HG03097 (cell line): ENCODE results near the gene TEF.
"Not testable (repeated sequence)": the region's sequence is repeated elsewhere in the genome, so short reads cannot be mapped to it uniquely, and the experiment has no call there.

Source experiments
- ATAC-seq: cut with Tn5 transposase; IDR thresholded peaks from one replicate; pipeline ENCODE4 v1.9.1; 2021; ENCODE audit not compliant: unreplicated experiment, low FRiP score

Gene TEF

DNA sequence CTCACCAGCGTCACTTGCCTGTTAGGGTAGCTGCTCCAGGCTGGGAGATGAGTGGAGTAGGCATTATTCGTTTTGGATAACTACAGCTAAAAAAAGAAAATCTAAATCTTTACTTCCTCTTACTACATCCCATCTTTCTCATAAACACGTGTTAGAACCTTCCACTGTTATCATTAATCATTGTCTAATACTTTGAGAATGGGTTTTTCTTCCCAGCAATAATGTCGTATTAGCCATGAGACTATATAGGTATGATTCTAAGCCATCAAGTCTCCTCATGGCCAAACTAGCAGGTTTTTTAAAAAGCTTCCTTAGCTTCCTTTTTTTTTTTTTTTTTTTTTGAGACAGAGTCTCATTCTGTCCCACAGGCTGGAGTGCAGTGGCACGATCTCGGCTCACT lies 3.9 kb upstream of the TEF start:
- ATAC-seq, result no peak

DNA sequence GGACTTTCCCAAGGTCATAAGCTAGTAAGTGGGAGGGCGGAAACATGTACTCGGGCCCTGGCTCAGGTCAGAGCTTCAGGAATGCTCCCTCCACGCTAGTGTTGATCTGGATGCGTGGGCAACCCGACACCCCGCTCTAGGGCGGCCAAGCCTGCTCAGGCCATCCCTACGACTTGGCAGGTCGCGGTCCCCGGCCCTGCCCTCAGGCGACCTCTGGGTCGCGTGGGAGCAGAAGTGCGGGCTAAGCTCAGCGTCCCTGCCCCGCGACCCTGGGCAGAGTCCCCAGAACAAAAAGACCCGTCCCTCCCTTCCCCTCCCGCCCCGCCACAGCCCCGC lies 781 bp upstream of the TEF start:
- ATAC-seq, result peak; percentile 13

DNA sequence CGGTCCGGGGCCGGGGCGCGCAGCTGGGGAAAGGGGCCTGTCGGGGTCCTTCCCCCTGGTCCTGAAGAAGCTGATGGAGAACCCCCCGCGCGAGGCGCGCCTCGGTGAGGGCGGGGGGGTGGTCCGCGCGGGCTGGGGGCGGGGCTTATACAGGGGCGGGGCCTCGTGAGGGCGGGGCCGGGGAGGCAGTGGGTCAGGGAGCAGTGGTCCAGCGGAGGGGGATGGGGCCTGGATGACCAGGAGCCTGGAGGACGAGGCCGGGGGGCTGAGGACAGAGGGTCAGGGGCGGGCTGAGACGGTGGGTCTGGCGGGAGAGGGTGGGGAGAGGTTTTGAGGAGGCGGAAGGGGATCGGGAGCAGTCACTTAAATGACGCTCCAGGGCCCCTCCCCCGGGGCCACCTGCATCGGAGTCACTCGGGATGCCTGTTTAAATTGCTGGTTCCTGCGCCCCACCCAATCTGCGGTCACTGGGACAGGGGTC lies 396 bp downstream of the TEF start:
- peak; percentile 17 for ATAC-seq

DNA sequence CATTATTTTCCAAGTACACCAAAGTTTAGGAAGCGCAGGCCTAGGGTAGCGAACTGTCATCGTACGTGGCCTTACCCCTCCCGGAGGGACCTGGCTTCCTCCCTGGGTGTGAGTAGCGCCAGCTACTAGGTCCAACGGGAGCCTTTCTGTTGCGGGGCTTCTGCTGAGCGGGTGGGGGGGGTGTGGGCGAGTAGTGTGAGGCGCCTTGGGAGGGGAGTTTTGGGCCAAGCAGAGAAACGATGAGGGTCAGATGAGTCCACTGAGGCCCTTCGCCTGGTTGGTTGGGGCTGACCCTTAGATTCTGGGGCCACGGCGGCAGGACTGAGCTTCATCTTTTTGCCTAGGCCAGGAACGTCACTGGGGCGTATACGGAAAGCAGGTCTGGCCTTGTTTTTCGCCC lies 868 bp downstream of the TEF start:
- no peak for ATAC-seq

DNA sequence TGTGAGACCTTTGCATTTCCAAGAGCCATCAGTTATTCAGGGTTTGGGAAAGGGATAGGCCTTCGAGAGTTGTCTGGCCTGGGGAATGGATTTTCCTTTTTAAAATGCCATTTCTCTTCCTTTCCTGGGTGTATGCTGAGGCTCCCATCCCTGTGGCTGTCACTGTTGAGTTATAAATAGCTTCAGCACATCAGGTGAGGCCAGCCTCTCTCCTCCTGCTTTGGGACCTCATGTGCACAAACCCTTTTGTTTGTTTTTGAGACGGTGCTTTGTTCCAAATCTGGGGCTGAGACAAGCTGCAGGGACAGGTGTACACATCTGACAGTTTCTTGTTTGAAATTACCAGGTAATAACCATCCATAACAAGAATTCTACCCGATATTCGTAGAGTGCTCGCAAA lies 1.3 kb downstream of the TEF start:
- ATAC-seq, result no peak

DNA sequence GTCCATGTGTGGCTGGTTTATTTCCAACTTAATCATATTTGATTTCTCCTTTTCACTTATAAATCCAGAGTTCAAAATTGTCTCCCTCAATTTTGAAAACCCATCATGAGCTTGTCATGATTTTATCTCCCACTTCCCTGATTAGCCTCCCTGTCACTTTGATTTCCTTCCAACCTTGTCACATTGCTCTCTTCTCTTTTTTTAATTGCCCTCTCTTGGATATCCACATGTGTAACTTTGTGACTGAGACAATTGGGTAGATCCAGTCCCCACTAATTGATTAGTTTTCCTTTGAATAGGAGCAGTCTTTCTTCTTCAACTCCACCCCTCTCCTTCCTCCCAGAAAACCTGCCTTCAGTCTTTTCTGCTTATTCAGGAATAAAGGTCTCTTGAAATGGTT lies 2.4 kb downstream of the TEF start:
- no peak for ATAC-seq

DNA sequence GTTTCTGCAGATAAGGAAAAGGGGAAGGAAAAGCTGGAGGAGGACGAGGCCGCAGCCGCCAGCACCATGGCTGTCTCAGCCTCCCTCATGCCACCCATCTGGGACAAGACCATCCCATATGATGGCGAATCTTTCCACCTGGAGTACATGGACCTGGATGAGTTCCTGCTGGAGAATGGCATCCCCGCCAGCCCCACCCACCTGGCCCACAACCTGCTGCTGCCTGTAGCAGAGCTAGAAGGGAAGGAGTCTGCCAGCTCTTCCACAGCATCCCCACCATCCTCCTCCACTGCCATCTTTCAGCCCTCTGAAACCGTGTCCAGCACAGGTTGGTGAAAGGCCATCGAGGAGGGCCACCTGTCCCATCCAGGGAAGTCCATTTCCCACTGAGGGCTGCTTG lies 5.6 kb downstream of the TEF start:
- ATAC-seq, result no peak

DNA sequence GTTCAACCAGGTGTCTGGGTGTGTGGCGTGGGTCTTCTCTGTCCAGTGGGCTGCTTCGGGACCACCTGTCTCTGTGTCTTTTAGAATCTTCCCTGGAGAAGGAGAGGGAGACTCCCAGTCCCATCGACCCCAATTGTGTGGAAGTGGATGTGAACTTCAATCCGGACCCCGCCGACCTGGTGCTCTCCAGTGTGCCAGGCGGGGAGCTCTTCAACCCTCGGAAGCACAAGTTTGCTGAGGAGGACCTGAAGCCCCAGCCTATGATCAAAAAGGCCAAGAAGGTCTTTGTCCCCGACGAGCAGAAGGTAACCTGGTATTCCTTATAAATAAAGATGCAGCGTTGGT lies 12.2 kb downstream of the TEF start:
- ATAC-seq, result no peak

DNA sequence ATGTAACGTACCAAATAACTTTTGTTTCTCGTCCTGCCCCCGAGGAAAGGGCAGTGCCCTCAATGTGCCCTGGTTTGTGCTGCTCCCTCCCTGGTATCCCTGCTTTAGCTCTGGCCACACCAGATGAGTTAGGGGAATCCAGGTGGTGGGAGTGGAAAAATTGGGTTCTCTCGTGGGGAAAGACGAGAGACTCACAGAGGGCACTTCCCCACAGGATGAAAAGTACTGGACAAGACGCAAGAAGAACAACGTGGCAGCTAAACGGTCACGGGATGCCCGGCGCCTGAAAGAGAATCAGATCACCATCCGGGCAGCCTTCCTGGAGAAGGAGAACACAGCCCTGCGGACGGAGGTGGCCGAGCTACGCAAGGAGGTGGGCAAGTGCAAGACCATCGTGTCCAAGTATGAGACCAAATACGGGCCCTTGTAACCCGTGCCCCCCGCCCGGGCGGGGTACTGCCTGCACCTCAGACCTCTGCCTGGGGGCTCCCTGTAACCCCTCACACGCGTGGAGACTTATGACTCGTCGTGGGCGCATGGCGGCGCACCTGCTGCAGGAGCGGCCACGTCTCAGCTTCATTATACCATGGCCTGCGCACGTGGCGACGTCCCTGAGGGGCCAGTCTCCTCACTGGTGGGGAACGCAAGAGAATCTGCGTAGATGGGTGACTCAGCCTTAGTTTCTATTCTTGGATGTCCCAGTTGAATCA lies 13.9 kb downstream of the TEF start:
- no peak for ATAC-seq

DNA sequence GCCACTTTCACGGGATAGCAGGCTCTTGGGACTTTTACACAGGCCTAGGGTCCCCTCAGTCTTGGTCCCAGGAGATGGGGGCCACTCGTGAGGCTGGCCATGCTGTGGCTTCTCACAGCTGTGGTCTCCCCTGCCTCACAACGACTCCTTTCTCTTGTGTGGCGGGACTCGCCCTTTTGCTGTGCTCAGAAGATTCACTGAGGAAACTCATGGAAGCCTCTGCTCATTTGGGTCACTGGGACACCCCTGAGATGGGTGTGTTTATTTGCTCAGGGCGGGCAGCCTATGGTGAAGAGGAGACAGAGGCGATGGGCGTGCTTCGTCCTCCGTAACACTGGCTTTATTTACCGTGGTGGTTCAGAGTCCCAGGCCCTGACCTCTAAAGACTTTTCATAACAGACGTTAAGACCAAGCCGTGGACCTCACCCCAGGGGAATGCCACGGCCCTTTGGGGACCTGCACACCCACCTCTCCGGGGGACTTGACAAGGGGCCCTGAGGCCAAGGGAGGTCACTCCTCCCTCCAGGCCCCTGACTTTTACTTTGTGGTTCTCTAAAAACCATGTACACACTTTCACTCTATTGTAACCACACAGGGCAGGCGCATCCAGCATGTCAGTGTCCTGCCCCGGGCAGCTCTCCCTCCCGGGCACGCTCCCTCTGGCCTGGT lies 15.5 kb downstream of the TEF start:
- no peak for ATAC-seq

DNA sequence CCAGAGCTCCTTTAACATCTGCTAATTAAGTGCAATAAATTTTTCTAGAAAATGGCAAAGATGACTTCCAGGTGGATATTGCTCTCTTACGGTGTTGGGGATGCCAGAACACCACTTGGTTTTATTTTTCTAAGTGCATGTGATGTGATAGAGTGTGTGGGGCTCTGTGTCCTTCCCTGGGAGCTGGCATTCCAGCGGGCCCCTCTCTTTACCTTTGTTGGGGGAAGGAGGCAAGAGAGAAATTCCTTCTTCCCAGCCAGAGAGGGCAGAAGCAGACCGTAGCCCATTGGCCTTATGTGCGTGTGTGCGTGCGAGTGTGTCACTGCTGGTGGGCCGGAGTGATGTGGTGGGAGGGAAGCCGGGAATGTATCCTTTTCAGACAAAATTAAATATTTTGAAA lies 17.2 kb downstream of the TEF start:
- no peak for ATAC-seq

DNA sequence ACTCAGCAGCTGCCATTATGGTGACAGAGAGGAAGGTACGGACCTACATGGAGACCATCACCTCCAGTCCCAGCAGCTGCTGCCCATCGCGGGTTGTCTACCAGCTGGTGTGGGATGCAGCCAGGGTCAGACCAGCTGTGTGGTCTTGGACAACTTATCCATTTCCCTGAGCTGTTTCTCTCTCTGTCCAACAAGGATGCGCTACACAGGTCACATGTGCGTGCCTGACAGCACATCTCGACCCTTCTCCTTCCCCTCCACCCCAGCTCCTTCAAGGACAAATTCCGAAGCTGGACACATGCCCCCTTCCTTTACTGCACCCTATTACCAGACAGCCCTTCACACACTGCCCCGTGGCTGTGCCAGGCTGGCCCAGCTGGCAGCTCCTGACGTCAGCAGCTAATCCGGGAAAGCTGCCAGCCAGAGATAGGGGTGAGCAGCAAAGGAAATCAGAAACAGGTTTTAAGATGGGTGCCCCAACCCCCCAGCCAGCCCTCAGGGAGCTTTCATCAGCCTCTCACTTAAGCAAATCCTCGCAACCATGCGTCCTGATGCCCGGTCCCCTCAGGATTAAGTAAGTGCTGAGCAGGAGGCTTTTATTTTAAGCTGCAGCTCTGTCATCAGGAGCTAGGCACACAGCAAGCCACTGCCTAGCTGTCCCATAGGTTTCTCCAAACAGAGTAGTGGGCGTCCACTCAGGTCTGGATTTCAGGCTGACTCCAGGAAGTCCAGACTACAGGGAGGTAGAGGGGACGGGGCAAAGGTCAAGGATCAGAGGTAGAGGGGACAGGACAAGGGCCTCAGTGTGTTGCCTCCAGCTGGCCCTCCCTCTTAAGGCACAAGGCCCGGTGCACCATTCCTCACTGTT lies 20.3 kb downstream of the TEF start:
- ATAC-seq, result no peak

DNA sequence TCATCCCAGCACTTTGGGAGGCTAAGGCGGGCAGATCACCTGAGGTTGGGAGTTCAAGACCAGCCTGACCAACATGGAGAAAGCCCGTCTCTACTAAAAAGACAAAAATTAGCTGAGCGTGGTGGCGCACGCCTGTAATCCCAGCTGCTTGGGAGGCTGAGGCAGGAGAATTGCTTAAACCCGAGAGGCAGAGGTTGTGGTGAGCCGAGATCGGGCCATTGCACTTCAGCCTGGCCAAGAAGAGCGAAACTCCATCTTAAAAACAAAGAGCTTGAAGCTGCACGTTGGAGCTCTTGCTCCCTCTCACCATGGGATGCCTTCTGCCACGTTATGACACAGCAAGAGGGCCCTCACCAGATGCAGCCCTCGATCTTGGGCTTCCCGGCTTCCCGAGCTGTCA lies 21.1 kb downstream of the TEF start:
- not testable (repeated sequence) for ATAC-seq

DNA sequence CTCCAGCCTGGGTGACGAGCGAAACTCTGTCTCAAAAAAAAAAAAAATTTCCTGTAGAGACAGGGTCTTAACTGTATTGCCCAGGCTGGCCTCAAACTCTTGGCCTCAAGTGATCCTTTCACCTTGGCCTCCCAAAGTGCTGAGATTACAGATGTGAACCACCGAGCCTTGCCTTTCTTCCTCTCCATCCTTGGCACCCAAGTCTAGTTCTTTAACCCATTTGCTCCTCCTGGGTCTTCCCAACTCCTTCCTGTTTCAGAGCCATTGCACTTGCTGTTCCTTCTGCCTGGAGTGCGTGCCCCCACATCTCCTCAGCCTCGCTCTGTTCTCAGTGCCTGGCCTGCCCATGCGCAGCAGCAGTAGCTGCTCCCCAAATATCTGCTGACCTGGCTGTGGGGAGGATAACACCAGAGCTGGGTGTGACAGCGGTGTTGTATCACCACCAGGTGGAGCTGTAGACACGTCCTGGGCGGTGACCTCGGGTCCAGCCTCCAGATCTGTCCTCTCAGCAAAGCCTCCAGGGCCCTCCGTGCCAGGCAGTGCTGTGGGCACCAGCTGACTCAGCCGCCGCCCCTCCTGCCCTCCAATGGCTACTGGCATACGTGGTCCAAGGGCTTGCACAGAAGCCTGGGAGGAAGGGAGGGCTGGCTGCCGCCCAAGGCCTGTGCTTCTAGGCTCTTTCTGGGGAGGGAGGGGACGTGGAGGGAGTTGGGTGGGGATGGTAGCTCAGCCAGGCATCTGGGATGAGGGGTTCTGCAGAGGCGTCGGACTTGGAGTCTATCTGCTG lies 22.0 kb downstream of the TEF start:
- peak; percentile 70 for ATAC-seq

DNA sequence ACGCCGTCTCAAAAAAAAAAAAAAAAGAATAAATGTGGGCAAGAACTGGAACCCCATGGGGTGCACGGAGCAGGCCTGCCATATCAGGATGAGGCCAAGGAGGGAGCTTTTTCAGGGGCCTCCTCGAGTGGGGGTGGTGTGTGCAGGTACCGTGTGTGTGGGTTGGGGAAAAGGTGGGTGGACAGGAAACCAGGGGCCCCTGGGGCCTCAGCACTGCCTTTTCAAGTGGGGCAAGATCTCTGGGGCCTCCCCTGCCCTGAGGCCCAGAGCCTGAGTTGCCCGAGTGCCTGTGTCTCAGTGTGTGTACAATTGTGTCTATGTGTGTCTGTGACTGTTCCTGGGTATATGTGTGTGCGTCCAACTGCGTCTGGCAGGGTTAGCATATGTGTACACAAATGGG lies 23.8 kb downstream of the TEF start:
- ATAC-seq, result no peak

DNA sequence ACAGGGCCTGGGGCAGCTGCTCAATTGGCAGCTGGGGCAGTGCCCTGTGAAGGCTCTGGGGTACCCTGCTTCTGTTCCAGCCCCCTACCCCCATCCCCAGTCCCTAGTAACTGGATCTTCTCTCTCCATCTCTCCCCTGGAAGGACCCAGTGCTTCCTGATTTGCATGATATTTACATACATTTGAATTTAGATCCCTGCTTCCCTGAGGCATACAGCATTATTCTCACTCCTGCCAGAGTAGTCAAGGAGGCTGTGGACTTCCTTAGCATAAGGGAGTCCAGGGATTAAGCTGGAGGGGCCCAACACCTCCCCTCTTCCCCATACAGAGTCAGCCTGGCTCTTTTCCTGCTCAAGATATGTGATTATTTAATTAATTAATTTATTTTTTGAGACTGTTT lies 24.7 kb downstream of the TEF start:
- no peak for ATAC-seq

DNA sequence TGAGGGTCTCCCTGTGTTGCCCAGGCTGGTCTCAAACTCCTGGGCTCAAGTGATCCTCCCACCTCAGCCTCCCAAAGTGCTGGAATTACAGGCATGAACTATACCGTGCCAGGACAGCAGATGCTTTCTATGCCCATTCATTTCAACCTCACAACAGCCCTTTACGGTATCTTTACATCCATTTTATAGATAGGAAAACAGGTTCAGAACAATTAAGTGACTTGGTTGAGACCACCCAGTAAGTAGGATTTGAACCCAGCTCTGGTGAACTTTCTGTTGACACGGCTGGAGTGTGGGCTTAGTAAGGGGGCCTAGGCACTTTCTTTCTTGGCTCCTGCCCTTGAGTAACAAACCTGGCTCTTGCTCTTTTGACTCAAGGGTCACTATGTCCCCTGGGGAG lies 25.7 kb downstream of the TEF start:
- no peak for ATAC-seq

DNA sequence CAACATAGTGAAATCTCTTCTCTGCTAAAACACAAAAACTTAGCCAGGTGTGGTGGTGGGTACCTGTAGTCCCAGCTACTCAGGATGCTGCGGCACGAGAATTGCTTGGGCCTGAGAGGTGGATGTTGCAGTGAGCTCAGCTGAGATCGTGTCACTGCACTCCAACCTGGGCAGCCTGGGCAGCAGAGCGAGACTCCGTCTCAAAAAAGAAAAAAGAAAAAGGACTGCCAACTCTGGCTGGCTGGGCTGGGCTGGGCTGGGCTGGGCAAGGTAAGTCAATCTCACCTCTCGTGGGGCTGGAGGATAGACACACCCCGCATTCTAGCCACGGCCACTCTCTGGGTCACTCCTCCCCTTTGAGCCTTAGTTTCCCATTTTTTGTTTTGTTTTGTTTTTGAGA lies 26.9 kb downstream of the TEF start:
- ATAC-seq, result no peak

DNA sequence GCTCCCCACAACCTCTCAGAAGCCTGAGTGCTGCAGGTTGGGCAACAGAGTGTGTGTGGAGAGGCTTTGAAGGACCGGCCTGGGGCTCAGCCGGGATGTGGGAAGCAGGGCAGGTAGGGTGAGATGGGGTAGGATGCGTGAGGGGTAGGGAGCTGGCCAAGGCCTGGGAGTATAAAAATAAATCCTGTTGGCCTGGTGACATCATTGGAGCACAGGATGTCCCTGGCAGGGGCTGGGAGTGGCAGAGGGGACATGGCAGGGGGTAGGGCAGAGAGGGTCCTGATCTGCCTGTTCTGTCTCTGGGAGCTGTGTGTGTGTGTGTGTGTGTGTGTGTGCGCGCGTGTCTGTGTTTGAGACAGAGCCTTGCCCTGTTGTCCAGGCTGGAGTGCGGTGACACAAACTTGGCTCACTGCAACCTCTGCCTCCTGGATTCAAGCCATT lies 28.6 kb downstream of the TEF start:
- no peak for ATAC-seq

DNA sequence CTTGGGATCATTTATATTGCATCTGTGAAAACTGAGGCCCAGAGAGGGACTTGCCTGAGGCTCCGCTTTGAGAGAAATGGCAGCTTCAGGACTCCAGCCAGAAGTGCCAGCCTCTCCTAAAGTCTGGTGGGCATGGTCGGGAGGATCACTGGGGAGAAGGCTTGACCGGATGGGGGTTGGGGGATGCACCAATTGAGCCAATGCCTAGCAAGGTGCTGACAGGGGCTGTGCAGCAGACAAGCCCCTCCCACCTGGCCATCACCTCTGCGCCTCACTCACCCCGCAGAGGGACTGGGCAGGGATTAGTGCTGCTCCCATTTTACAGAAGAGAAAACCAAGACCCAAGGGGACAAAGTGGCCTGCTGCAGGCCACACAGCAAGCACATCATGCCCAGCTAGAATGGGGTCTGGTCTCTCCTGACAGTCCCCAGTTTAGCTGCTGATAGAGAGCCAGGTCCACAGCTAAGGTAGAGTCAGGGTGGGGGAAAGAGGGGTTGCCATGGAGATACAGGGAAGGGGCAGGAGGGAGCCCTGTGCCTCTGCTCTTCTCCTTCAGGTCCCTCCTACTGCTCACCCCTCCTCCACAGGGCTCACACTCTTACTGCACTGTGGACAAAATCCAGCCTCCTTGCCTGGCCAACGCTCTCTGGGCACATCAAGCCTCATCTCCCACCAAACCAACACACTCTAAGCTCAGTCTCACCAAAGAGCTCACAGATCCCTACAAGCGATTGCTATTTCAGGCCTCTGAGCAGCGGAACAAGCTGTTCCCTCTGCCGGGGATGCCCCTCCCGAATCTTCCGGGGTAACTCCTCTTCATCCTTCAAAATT lies 29.5 kb downstream of the TEF start:
- no peak for ATAC-seq
